ENCODE measurements around the gene LCE2D. TPM values are rescaled to one million over a fixed set of nuclear protein-coding genes. Genes with fewer than 3 reads are reported as not detected.

Gene LCE2D
- total and polyA plus RNA-seq, 2 of the 4 experiments (the other 2 are of a cell fraction): not detected

DNA sequence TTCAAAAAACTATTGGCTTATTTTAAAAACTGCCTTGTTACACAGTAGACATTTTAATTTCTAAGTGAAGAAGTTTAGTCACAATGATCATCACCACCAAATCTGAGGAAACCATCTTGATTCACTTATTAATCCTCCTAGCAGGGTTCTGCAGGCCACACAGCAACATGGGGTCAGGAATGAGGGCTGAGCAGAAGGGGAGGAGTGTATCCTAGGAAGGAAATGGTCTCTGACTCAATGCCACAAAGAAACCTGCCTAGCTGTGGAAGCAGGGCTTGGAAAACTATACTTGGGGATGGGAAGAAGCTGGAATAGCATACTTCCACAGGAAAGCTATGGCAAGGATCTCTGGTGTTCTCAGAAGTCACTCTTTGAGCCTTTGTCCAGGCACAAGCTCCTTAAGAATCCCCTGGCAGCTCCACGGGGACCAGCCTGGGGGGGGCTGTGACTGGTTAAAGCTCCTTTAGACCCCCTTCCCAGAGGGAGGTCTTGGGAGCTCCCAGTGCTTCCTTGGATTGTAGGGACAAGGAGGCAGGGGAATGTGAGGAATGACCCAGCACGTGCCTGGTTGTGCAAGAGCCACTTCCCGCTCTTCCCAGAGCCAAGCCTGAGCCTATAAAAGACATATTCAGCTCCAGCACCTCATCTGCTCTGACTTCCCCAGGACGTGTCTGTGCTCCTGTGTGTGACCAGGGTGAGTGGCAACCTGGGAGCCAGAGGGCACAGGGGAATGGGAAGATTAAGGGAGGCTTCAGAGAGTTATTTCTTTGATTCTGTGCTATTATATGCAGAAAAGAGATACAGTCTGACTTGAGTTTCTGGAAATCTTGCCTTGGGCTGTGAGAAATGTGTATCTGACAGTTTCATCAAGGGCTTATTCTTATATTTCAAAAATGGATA, 34.8 kb downstream of the LCE2D start, which contains the start of gene LCE2A:
LCE2A (plus strand) TSS at position 645 of the 900 bp plus-strand sequence. CDS start 557 bp downstream, outside the sequence.
- DNase-seq (no peak), ATAC-seq (ENCODE audit: low read depth) (no peak)
- no peak within 1 kb of the TSS for H3K4me3 ChIP-seq (ENCODE audit: insufficient read depth, low read depth, low read length)

More for the DNA sequence above, 34.8 kb downstream of the LCE2D start, which contains the start of gene LCE2A:
- Histone ChIP-seq H3K4me1 (ENCODE audit: control insufficient read depth, insufficient read depth, low read length) (no peaks in the 10 kb centered on the region; the same call in 1 of the 2 replicates), H3K23ac (ENCODE audit: low read depth, low read length) (no peak within 1 kb of the TSS), H3K56ac (ENCODE audit: extremely low read depth, insufficient read depth, low read length) (no peak within 1 kb of the TSS), H3K9me3 (ENCODE audit: control insufficient read depth, insufficient read depth, low read length) (no peaks in the 10 kb centered on the region), H3K4me2 (ENCODE audit: low read depth, low read length) (no peak within 1 kb of the TSS), H4K5ac (ENCODE audit: low read depth, low read length) (no peak within 1 kb of the TSS), H2BK120ac (ENCODE audit: low read depth, low read length) (no peak within 1 kb of the TSS), H3K14ac (replicated peaks; ENCODE audit: low read depth, low read length) (no peak within 1 kb of the TSS), H2AK9ac (replicated peaks; ENCODE audit: low read depth, low read length, poor library complexity) (no peak within 1 kb of the TSS), H3K36me3 (ENCODE audit: control insufficient read depth, insufficient read depth, low read length) (no peaks in the 10 kb centered on the region), H2AFZ (replicated peaks; ENCODE audit: low read length, poor library complexity) (peak within 1 kb of the TSS; percentile 58), H4K91ac (ENCODE audit: insufficient read depth, low read depth, low read length) (no peak within 1 kb of the TSS), H2BK15ac (ENCODE audit: low read depth, low read length) (no peak within 1 kb of the TSS), H3K9me1 (ENCODE audit: insufficient read depth, low read length) (no peaks in the 10 kb centered on the region), H3K9ac (ENCODE audit: low read depth, low read length) (no peak within 1 kb of the TSS), H3K79me1 (ENCODE audit: low read depth in 1 of 2, low read length in 2 of 2) (no peaks in the 10 kb centered on the region), H3K18ac (ENCODE audit: low read depth, low read length) (no peak within 1 kb of the TSS; the same call in 1 of the 2 replicates), H3K4ac (ENCODE audit: low read depth, low read length) (no peak within 1 kb of the TSS), H2AK5ac (ENCODE audit: low read depth, low read length) (no peak within 1 kb of the TSS), H2BK20ac (ENCODE audit: low read depth, low read length) (no peak within 1 kb of the TSS; the same call in 1 of the 2 replicates), H3K27ac (ENCODE audit: insufficient read depth, low read length) (no peak within 1 kb of the TSS), H4K20me1 (ENCODE audit: insufficient read depth, low read length) (no peaks in the 10 kb centered on the region), H2BK5ac (ENCODE audit: low read depth, low read length, poor library complexity, severe bottlenecking) (no peak within 1 kb of the TSS), H3K27me3 (ENCODE audit: control insufficient read depth, insufficient read depth, low read length) (no peaks in the 10 kb centered on the region), H4K8ac (ENCODE audit: low read depth in 2 of 2, low read length in 2 of 2) (no peak within 1 kb of the TSS)
- BruUV-seq (replicated peaks): no TSS peak
- TF ChIP-seq, protein P1, sequence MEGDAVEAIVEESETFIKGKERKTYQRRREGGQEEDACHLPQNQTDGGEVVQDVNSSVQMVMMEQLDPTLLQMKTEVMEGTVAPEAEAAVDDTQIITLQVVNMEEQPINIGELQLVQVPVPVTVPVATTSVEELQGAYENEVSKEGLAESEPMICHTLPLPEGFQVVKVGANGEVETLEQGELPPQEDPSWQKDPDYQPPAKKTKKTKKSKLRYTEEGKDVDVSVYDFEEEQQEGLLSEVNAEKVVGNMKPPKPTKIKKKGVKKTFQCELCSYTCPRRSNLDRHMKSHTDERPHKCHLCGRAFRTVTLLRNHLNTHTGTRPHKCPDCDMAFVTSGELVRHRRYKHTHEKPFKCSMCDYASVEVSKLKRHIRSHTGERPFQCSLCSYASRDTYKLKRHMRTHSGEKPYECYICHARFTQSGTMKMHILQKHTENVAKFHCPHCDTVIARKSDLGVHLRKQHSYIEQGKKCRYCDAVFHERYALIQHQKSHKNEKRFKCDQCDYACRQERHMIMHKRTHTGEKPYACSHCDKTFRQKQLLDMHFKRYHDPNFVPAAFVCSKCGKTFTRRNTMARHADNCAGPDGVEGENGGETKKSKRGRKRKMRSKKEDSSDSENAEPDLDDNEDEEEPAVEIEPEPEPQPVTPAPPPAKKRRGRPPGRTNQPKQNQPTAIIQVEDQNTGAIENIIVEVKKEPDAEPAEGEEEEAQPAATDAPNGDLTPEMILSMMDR (conservative IDR thresholded peaks at IDR 0.05; ENCODE audit: low read depth, low read length): no peak
- TF ChIP-seq BHLHE40 (IDR thresholded peaks at IDR 0.05; ENCODE audit: low read depth, low read length): peak; percentile 69; the same call in 1 of the 2 replicates
- dilution Hi-C loops (cut with HindIII; ENCODE audit: low sequenced_read_pairs, unreplicated experiment) (no loop called here), intact Hi-C loops (cut with micrococcal nuclease) (no loop called here), in situ Hi-C loops (cut with MboI; ENCODE audit: low sequenced_read_pairs) (no loop called here)
- CTCF ChIA-PET: no interaction called here
- no CpG with 5 or more reads among the region's 4 CpGs for WGBS, 2 experiments (ENCODE audit: extremely low coverage in 2 of 2, insufficient read length in 1 of 2)
- POLR2A ChIA-PET (ENCODE audit: unreplicated experiment): no interaction called here
